Measurements from ENCODE around the gene PCSK5.

GRCh38 chr9:76107482-76107881 lies 217.0 kb downstream of the PCSK5 start:
- TF ChIP-seq CTCF (IDR thresholded peaks at IDR 0.05) (no peak), POLR2A (IDR thresholded peaks at IDR 0.05) (no peak)
